GM18502 (cell line): ENCODE data around the gene GNAT1.

Experiments used
- ATAC-seq: cut with Tn5 transposase; IDR thresholded peaks from one replicate; pipeline ENCODE4 v1.9.1; 2021; ENCODE audit warnings: mild to moderate bottlenecking; ENCODE audit not compliant: unreplicated experiment, poor library complexity

GNAT1 gene

DNA sequence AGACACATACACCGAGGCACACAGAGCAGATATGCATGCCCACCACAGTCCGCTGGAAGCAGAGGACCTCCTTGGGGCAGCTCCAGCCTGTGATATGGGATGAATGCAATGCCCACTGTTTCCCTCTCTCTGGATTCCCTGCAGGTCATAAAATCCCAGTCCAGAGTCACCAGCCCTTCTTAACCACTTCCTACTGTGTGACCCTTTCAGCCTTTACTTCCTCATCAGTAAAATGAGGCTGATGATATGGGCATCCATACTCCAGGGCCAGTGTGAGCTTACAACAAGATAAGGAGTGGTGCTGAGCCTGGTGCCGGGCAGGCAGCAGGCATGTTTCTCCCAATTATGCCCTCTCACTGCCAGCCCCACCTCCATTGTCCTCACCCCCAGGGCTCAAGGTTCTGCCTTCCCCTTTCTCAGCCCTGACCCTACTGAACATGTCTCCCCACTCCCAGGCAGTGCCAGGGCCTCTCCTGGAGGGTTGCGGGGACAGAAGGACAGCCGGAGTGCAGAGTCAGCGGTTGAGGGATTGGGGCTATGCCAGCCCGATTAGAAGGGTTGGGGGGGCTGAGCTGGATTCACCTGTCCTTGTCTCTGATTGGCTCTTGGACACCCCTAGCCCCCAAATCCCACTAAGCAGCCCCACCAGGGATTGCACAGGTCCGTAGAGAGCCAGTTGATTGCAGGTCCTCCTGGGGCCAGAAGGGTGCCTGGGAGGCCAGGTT, at the start of gene GNAT1:
Gene GNAT1, plus strand, starts transcription at position 675 of the 725 bp plus-strand sequence. CDS start 116 bp downstream, outside the sequence.
- ATAC-seq, result no peak

DNA sequence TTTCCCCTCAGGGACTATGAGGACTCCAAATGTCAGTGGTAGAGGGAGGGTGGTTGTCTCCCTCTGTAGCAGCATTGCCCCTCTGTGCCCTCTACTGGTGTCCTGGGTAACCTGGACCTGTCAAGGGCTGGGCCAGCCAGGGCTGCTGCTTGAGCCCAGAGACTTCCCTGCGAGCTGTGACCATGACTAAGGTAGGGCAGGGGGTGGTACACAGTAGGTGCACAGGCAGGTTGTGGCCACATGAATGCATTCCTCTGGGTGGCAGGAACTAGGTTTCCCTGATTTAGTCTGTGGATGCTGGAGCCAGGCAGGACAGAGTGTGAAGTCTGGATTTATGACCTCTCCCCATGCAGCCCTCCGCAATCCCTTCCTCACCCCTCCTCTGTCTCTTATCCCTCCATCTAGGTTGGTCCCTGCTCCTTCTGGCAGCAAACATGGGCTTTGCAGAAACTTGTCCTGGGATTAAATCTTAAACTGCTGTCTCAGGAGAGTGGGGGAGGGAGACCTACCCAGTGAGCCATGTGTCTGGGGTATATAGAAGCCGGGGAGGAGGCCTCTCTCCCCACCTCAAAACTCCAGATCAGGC, 45.0 kb upstream of the GNAT1 start:
- ATAC-seq, result no peak

DNA sequence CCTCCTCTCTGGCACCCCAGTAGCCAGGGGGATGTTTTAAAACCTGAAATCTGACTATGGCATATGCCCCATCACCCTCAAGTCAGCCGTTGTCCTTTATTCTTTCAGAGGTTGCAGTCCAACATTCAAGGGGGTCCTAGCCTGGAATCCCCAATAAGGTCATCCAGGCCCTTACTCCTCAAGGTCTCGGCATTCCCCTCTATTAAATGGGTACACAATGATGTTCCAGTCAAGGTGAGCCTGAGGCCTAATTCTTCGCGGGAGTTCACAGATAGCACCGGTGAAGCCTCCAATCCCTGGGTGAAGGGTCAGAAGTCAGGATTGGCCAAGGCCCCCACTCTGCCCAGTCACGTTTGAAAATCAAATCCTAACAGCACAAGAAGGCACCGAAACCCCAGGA, 44.4 kb upstream of the GNAT1 start:
- ATAC-seq, result no peak

DNA sequence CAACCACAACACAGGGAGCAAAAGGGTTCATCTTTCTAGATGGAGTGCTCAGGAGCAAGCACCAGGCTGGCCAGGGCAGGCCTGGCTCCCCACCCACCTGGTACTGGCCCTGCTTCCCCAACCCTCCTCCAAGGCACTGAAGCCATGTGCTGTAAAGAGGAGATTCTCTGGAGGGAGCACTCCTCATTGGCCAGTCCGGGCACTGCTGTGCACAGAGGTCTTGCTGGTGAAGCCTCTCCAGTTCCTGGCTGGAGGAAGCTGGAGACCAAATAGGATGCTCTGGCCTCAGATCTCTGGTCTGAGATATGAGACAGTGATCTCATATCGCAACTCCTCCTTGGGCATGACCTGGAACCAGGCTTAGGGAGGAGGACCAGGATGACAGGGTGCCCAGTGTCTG, 44.0 kb upstream of the GNAT1 start:
- no peak for ATAC-seq

DNA sequence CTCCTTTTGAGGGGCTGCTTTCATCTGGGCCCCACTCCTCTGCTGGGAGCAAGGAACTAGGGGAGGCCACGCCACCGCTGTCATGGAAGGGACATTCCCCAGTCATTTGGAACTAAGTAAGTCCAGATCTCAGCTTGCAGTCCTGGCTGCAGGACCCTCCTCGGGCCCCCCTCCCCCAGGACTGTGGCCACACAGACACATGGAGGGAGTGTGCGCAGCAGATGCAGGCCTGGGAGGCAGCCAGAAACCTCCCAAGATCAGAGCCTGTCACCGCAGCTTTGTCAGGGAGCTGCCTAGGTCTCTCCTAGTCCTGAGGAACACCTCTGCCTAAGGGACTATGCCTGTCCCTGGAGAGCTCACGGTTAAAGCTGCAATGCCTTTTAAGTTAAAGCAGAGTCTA, 43.5 kb upstream of the GNAT1 start:
- ATAC-seq, result no peak

DNA sequence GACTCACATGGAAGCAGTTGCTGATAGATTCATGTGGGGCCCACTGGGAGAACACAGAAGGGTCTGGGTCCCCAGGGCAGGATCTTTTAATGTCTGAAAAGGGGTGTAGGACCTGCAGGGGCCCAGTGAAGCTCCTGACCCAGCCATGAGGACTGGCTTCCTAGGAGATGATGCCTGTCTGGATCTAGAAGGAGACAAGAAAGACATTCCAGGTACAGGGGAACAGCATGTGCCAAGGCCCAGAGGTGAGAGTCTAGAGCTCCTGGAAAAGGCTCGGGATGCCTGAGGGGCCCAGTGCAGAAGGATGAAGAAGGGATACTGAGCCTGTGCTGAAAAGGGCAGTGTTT, 41.0 kb upstream of the GNAT1 start:
- no peak for ATAC-seq

DNA sequence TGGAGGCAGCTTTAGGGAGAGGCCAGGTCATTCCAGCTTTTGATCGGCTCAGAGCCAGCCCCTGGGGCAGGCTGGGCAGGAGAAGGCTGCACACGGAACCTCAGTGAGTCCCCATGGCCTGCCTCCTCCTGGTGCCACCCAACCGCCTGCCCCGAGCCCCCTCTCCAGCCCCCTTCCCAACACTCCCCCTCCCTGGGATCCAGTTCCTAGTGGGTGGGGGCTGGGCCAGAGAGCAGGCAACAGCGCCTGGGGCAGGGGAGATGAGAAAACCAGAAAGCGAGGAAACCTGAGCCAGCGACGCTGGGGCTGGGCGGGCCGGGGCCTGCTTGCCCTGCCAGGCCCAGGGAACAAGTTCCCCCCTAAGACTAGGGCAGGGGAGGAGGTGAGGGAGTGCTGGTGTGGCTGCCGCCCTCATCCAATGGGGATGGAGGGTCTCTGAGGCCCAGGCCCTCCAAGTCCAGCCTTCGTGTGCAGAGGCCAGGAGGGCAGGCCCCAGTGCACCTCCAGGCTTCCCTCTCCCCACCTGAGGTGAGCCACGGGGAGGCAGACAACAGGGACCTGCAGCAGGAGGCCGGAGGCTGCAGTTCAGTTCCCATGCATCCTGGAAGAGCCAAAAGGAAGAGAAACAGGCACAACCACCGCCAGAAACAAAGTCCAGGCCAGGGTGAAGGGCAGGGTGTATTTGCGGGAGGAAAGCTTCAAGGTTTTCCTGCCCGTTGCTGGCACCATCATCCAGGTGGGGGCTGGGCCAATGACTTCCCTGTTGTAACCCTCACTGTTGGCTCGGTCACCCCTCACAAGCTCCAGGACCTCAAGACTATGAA, 40.3 kb upstream of the GNAT1 start:
- no peak for ATAC-seq

DNA sequence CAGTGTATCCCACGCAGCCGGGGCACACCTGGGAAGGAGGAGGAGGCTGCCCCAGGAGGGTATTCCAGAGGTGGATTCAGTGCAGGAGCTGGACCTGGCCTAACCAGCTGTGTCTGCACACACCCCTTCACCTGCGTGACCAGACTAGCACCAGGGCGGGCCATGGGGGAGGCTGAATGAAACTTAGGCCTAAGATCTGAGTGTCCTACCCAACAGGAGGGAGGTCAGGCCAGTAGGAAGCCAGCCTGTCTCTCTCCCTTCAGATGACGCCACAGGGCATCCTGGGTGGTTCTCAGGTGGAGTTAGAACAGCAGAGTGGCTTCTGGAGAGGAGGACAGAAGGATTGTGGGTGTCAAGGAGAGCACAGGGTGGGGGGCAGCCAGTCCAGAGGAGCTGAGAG, 39.7 kb upstream of the GNAT1 start:
- no peak for ATAC-seq

DNA sequence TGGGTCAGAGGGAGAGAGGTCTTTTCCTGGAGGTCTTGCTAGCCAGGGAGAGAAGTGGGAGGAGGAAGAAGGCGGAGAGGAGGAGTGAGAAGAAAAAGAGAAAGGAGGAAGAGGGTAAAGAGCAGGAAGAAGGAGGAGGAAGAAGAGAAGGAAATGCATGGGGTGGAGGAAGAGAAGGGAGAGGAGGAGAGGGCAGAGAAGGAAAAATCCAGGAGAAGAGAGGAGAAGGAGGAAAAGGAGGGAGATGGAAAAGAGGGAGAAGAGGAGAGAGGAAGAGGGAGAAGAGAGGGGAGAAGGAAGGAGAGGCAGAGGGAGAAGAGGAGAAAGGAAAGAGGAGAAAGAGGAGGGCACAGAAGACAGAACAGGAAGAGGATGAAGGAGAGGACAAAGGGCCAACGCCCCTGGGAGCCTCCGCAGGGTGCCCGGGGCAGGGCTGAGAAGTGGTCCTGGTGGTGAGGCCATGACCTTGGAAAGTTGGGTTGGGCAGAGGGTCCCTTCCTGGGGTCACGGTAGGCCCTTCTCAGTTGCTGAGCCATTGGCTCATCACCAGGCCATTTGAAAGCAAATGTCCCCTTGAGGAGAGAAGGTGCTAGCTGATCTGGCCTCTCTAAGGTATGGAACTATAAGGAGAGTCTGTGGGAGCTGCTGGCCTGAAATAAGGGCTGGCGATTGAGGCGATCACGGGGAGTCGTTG, 37.5 kb upstream of the GNAT1 start:
- no peak for ATAC-seq

DNA sequence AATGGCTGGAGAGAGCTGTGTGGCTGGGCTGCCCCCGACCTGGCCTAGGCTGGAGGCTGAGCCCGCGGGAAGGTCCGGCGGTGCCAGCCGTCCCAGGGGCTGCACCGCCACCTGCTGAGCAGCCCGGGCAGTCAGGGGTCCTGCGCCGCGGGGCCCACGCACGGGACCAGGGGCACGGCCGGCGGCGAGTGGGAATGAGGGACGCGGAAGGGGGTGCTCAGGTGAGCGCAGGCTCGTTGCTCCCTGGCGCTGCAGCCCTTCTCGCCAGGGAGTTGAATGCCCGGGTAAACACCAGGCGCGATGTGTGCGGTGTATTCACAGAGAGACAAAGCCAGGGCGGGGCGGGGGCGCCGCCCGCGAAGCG, 37.0 kb upstream of the GNAT1 start:
- ATAC-seq, result peak; percentile 23

DNA sequence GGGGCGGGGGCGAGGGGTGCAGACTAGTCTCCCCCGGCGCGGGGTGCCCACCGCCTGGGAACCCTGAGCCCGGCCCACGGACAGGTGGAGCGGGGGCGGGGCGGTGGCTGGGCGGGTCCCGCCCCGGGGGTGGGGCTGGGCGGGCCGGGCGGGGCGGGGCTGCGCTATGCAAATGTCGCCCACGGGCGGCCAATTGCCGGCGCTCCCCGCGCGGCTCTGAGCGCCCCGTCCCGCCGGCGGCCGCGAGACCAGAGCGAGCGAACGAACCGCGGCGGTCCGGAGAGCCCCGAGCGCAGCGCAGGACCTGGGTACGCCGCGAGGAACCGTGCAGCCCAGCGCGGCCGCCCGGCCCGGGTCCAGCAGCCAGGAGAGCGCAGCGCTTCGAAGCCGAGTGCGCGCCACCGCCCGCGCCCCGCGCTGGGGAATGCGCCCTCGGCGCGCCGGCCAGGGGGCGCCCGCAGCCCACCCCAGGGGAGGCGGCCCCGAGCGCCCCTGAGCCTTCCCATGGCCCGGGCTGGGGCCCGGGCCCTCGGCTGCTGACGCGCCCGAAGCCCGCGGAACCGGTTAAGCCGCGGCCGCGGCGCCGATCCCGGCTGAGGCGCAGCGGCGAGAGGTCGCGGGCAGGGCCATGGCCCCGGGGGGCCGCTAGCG, 36.4 kb upstream of the GNAT1 start, which contains the start of gene SEMA3F:
Gene SEMA3F, plus strand, starts transcription at position 485 of the 651 bp plus-strand sequence. CDS start 4,299 bp downstream, outside the sequence.
- ATAC-seq, result peak; percentile 80

DNA sequence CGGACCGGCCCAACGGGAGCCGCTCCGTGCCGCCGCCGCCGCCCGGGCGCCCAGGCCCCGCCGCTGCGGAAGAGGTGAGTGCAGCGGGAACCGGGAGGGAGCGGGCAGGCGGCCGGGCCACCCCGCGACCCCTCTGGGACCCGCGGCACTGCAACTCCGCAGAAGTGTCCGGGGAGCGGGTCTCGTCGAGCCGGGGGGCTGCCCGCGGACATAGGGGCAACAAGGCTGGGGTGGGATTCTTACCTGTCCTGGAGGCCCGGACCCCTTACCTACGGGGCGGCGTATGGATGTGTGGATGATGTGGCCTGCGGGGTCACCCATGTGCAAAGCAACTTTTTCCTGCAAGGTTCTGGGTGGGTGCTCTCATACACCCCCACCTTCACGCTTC, 35.9 kb upstream of the GNAT1 start:
- ATAC-seq, result no peak

DNA sequence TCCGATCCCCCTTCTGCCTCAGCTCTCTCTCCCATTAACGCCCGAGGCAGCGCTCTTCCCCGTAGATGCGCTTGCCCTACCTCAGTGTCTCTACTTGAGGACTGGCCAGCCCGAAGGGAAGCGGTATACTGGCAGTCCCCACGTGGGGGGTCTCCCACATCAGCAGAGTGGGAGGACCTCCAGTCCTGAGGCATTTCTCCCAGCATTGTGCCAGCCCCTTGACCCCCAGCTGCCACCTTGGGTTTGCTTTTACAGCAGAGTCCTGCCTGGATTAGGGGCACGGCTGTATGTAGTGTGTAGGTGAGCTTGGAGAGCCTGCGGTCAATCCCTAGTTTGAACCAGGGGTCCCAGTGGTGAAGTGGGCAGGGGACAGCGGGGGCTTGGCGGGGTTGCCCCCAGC, 35.5 kb upstream of the GNAT1 start:
- no peak for ATAC-seq

DNA sequence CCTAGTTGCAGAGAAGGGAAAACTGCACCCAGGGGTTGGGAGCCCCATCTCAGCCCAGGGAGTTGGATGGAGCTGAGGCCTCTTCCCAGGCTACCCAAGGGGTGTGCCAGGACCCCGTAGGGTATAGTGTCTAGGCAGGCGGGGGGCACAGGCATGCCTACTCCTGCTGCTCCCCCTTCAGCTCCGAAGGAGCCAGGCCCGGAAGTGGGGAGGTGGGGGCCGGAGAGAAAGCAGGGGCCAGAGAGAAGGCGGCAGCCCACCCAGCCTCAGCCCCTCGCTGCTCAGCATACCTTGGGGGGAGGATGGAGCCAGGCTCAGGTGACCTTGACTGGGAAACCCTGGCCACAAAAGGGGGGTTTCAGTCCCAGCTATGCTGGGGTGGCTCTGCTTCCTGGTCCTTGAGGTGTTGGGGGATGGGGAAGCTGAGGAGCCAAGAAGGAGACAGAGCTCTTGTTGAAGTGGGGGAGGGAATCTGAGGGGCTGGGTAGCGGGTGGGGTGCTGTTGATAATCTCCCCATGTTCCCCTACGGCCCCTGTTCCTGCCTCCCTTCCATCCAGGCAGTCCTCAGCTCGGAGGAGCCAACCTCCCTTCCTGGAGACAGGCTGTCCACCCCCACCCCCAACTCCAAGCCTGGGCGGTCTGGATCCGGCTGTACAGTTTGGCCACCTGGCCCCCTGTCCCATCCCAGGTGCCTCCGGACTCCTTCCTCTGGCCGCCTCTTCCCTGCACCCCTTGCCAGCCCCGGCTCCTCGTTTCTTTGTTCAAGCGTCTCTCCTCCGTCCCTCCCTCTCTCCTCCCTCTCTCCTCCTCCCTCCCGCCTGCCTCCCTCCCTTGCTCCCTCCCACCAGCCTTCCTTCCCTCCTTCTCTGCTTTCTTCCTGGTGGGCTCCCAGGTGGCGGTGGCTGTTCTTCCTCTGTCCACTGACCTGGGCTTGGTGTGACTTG, 34.6 kb upstream of the GNAT1 start:
- no peak for ATAC-seq

DNA sequence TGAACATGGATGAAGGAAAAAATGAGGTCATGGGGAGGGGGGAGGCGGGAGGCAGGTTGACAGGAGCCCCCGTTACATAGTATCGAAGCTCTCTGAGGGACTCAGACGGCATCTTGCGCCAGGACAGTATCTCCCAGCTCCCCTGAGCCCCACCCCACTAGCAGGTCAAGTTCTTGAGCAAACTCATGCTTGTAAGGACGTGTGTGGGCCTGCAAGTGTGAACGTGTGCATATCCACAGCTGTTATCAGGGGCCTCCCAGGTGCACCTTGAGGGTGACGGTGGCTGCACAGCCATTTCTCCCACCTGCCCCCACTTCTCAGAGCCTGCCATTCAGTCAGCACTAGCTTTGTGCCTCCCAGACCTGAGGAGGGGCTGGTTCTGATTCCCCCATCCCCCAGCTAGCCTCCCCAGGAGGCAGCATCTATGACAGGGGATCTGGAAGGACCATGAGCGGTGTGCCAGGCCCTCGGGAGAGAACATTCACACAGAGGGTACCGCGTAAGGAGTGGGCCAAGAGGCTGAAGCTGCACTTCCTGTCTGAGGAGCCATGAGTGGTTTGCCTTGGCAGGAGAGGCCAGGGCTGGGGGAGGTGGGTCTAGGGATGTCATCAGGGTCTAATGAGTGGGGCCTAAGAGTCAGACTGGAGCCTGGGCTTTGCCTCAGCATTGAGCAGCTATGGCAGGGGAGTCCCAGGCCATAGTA, 33.4 kb upstream of the GNAT1 start:
- no peak for ATAC-seq

DNA sequence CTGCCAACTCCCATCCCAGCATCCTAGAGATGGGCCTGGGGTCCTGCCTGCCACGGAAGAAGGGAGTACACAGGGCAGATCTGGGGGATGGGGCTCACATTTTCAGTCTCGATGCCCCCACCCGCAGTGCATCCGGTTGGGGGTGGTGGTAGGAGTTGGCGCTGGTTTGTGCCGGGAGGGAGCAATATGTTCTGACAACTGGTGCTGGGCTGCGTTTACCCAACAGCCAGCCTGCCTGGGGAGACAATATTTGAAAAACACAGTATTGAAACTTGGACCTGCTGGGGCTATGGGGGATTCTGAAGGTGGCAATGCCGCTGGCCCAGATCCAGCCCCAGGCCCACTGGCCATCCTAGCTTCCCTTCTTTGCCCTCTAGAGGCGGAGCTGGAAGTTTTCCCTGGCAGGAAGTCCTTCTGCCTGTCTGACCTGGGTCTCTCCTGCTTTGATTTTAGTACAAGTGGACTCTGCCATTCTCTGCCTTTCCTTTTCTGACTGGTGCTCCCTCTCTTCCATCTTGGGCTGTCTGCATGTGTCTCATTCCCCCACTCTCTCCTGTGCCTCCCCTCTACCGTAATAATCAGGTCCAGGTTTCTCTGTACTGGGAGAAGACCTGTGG, 32.8 kb upstream of the GNAT1 start:
- no peak for ATAC-seq

DNA sequence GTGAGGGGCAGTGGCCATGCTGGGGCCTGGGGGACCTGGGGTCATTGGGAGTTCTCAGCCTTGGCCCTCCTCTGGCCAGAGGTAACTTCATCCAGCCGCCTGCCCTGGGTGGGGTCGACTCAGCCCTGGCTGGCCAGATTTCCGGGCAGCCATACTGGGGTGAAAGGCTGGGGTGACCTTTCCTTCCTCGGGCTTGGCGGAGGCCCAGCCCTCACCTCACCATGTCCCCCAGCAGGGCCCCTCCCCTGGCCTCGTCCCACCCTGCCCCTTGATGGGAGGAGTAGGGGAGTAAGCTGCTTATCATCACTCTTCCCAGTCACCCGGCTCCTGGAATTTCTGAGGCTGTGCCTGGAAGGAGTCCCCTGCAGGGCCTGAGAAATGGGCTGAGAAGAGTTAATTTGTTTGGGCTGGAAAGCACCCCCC, 30.8 kb upstream of the GNAT1 start:
- ATAC-seq, result no peak

DNA sequence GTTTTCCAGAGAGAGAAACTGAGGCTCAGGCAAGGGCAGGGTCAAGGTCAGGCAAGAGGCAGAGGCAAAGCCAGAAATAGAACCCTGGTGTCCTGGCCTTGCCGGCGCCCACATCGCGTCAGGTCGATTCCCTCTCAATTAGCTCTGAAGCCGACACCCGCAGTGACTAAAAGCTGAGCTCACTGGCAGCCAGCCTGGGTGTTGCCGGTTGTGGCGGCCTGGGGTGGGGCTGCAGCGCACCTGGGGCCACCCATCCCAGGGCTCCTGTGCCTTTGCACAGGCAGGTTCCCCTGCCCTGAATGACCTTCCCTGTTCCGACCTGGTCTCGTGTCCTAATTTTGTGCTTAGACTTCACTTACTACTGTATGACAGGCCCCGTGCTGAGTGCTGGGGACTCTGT, 30.1 kb upstream of the GNAT1 start:
- ATAC-seq, result no peak
